Right ventricle myocardium inferior (tissue), 1 donor: Measurements from ENCODE around the gene SALL3. TPM values are rescaled to one million over a fixed set of nuclear protein-coding genes. Genes with fewer than 3 reads are reported as not detected.

Experiments used
- ATAC-seq: fragments of 200-7000 bp; cut with Tn5 transposase; one replicate; pipeline ENCODE4 v1.9.1; 2020; ENCODE audit warnings: mild to moderate bottlenecking, moderate library complexity
- DNase-seq: peaks from one replicate; pipeline ENCODE4 v3.0.0; 2021; ENCODE audit errors: missing footprints
- intact Hi-C: fragments of 100-400 bp; cut with DNase I; formaldehyde crosslinking; loops from one replicate; pipeline ENCODE4 v1.11.0; 2022
- total RNA-seq: library from RNA; stranded (reverse); fragmentation: NEBNext Ultra II Directional; extraction: Animal tissue kit (Norgen Biotek cat#: 25700); gene quantifications from one replicate; pipeline ENCODE4 v1.2.1, GENCODE V29; 2021
- donor health status: DM: no; HTN: yes; CAD: no; lungs with severe emphysema.

The SALL3 gene
- total RNA-seq, 1 donor from 2014 or later = 0.05 TPM

- intact Hi-C loops = no loop called here
- ATAC-seq = no peak
- no peak for DNase-seq
Measured at GRCh38 chr18:79043288-79043687, 63.7 kb downstream of the SALL3 start.

- no peak for ATAC-seq
- no peak for DNase-seq
- intact Hi-C loops = no loop called here
Measured at GRCh38 chr18:79046522-79046921, 66.9 kb downstream of the SALL3 start.

- intact Hi-C loops = no loop called here
- ATAC-seq (no peak), DNase-seq (no peak)
Measured at GRCh38 chr18:79047556-79048244, 68.1 kb downstream of the SALL3 start.

- ATAC-seq (no peak), DNase-seq (no peak)
- intact Hi-C loops = no loop called here
Measured at GRCh38 chr18:79048245-79048632, 68.6 kb downstream of the SALL3 start.

GRCh38 chr18:79049506-79049905 lies 69.9 kb downstream of the SALL3 start:
- no peak for ATAC-seq
- DNase-seq = no peak
- intact Hi-C loops = no loop called here

Other genes starting within 250 kb of the SALL3 start
- 11.7 TPM for gene ATP9B, start 89.6 kb downstream of the SALL3 start, total RNA-seq